Measurements from ENCODE around the gene DLGAP5. TPM values are rescaled to one million over a fixed set of nuclear protein-coding genes. Genes with fewer than 3 reads are reported as not detected.

The DLGAP5 gene
- total and polyA plus RNA-seq, 8 donors: 0.12 to 0.90 (median 0.47) TPM; not detected in 4

DNA sequence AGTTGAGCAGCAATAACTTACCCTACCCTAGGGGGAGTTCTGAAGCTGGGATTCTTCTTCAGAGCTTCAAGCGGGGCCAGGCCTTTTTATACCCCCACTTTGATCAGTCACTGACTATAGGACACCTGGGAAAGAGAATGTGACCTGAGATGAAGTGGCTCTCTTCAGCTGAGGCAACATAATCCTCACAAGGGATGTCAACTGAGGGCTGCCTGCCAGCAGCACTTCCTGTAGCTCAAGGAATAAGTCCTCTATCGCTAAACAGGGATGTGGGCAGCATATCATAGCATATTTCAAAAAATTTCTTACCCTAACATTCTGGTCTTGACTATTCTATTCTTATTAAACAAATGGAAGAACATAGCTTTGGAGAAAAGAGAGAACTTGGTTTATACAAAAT, 45.0 kb downstream of the DLGAP5 start:
- H3K9me3 ChIP-seq: no peaks in the 10 kb centered on the region
- intact Hi-C loops (cut with DNase I): no loop called here

DNA sequence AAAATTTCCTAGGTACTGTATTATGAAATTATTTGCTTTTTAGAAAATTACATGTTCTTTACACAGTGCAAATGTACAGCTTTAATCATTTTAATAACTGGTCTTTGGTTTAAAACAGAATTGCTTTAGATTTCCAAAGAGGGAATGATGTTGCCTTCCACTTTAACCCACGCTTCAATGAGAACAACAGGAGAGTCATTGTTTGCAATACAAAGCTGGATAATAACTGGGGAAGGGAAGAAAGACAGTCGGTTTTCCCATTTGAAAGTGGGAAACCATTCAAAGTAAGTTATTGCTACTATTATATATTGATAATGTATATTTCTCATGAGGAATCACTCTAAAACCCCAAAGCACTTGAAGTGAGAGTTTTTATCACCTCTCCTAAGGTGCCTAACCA, 48.9 kb downstream of the DLGAP5 start:
- FAIRE-seq (no peak), ATAC-seq (no peak), DNase-seq (no peak)
- H3K27ac ChIP-seq: no peak overlapping the region
- H3K4me1 ChIP-seq: peaks cover 0 to 3% (median 2%) of the 10 kb centered on the region in 3 donors
- peaks cover 0 to 22% (median 0%) of the 10 kb centered on the region in 3 donors for H3K36me3 ChIP-seq
- TF ChIP-seq, protein P1, sequence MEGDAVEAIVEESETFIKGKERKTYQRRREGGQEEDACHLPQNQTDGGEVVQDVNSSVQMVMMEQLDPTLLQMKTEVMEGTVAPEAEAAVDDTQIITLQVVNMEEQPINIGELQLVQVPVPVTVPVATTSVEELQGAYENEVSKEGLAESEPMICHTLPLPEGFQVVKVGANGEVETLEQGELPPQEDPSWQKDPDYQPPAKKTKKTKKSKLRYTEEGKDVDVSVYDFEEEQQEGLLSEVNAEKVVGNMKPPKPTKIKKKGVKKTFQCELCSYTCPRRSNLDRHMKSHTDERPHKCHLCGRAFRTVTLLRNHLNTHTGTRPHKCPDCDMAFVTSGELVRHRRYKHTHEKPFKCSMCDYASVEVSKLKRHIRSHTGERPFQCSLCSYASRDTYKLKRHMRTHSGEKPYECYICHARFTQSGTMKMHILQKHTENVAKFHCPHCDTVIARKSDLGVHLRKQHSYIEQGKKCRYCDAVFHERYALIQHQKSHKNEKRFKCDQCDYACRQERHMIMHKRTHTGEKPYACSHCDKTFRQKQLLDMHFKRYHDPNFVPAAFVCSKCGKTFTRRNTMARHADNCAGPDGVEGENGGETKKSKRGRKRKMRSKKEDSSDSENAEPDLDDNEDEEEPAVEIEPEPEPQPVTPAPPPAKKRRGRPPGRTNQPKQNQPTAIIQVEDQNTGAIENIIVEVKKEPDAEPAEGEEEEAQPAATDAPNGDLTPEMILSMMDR (IDR thresholded peaks at IDR 0.05): no peak
- H3K4me3 ChIP-seq: no peak overlapping the region
- H3K27me3 ChIP-seq: no peaks in the 10 kb centered on the region
- intact Hi-C loops (cut with DNase I): no loop called here
- no peaks in the 10 kb centered on the region for H3K9me3 ChIP-seq
- 91 to 94% methylated on average over 2 of the region's 2 CpGs for WGBS, 2 donors

More for the DNA sequence above, 45.0 kb downstream of the DLGAP5 start:
- DNase-seq: no peak
- H3K27ac ChIP-seq: no peak overlapping the region
- H3K27me3 ChIP-seq: no peaks in the 10 kb centered on the region
- no peak for FAIRE-seq
- no peaks in the 10 kb centered on the region for H3K4me1 ChIP-seq
- WGBS, 2 donors: 91 to 94% methylated on average over 2 of the region's 2 CpGs
- ATAC-seq: no peak
- TF ChIP-seq, protein P1 (IDR thresholded peaks at IDR 0.05): no peak
- peaks cover 0 to 10% (median 0%) of the 10 kb centered on the region in 3 donors for H3K36me3 ChIP-seq
- H3K4me3 ChIP-seq: no peak overlapping the region

DNA sequence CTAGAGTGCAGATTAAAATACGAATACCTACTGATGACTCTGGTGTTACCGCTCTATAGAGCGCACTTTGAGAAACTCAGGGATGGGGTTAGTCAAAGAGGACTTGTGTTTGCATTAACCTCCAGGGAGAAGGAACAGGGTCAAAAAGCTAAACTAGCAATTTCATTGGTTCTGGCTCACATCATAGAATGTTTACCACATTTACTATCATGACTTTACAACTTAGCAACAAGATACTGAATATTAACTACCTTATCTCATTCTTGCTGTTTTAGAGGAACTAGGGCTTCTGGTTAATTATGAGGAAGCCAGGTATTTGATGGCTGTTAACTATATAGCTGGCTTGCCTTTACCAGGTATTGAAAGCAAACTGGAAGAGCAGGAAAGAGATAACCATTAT, 49.6 kb downstream of the DLGAP5 start:
- ATAC-seq: no peak
- H3K36me3 ChIP-seq: peaks cover 0 to 22% (median 0%) of the 10 kb centered on the region in 3 donors

DNA sequence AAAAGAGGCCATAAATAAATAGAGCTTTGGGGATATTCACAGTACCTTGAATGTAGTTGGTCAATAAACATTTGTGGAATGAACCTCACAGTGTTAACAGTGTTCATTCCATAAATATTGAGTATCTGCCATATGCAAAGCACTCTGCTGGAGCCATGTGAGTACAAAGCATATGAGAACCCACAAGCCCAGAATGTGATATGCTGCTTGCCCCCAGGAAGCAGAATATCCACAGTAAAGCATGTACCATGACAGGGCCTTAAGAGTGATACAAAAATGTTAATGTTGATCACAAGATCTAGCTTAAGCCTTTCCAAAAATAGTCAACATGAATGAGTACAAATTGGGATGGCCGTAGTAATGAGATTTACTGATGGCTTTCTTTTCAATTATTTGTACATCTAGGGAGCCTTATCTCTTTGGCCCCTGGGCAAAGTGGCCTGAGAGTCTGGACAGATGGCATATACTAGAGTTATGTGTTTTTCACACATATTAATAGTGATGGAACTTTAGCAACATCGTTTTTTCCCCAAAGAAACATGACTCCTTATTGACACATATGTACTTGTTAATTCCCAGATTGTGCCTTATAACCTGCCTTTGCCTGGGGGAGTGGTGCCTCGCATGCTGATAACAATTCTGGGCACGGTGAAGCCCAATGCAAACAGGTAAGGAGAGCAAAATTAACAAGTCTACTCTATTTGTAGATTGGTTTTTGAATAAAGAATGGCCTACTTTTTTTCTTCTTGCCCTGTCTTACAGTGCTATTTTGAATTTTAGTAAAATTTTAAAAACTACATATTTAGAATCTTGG, 51.5 kb downstream of the DLGAP5 start:
- ATAC-seq: peak; percentile 21 to 84 (median 70)
- peaks cover 0 to 22% (median 0%) of the 10 kb centered on the region in 3 donors for H3K36me3 ChIP-seq

More for the DNA sequence above, 49.6 kb downstream of the DLGAP5 start:
- H3K27ac ChIP-seq: no peak overlapping the region
- no peak for FAIRE-seq
- peaks cover 0 to 8% (median 3%) of the 10 kb centered on the region in 3 donors for H3K4me1 ChIP-seq
- H3K4me3 ChIP-seq: no peak overlapping the region
- H3K27me3 ChIP-seq: no peaks in the 10 kb centered on the region
- TF ChIP-seq, protein P1 (IDR thresholded peaks at IDR 0.05): no peak
- WGBS, 2 donors: 96 to 97% methylated on average over 3 of the region's 3 CpGs
- DNase-seq: no peak
- no peaks in the 10 kb centered on the region for H3K9me3 ChIP-seq
- intact Hi-C loops (cut with DNase I): no loop called here

More for the DNA sequence above, 51.5 kb downstream of the DLGAP5 start:
- H3K4me1 ChIP-seq: peaks cover 0 to 8% (median 3%) of the 10 kb centered on the region in 3 donors
- DNase-seq: peak in 1 of 6 donors; percentile 32
- no peak overlapping the region for H3K4me3 ChIP-seq
- no peaks in the 10 kb centered on the region for H3K27me3 ChIP-seq
- H3K27ac ChIP-seq: peak overlapping the region in 1 of 4 donors; percentile 9
- WGBS, 2 donors: 36% methylated on average over 4 of the region's 4 CpGs
- no peaks in the 10 kb centered on the region for H3K9me3 ChIP-seq
- TF ChIP-seq, protein P1 (IDR thresholded peaks at IDR 0.05): no peak
- no peak for FAIRE-seq
- intact Hi-C loops (cut with DNase I): no loop called here

Measured in pancreas (tissue), 10 donors.